SK-N-SH (cell line): ENCODE data around the gene PRCC. TPM values are rescaled to one million over a fixed set of nuclear protein-coding genes. Genes with fewer than 3 reads are reported as not detected.

Source experiments
- CTCF ChIA-PET: fragments of 300-600, 350-600 bp; formaldehyde crosslinking; extraction: SDS; loops from one replicate; lab custom pipeline; 2021; lab: Yijun Ruan, JAX
- POLR2A ChIA-PET: fragments of 350-600 bp; sonication (Branson Sonifier 250); formaldehyde crosslinking; extraction: SDS; loops from one replicate; lab custom pipeline; 2020; ENCODE audit warnings: antibody characterized with exemption, inconsistent platforms; lab: Yijun Ruan, JAX
- DNase-seq: peaks from one replicate; pipeline ENCODE4 v3.0.0; 2012
- H2AFZ ChIP-seq: fragments of 200-600 bp; sonication (generic); 2 replicates; pipeline ENCODE4 v1.8.1; 2016; ENCODE audit warnings: antibody characterized with exemption, mild to moderate bottlenecking, low read depth
- H3F3A ChIP-seq: fragments of 200-600 bp; sonication (generic); replicated peaks from 2 replicates; pipeline ENCODE3; 2016; ENCODE audit warnings: antibody characterized with exemption, mild to moderate bottlenecking; ENCODE audit not compliant: insufficient read depth
- H3K27ac ChIP-seq, 2 experiments: fragments of 200-500 bp in 1 of 2; fragments of 200-600 bp in 1 of 2; sonication (Bioruptor generic) in 1 of 2; sonication (generic), shearing (Covaris generic) in 1 of 2; 2 replicates each; pipeline versions ENCODE4 v1.5.1 to v1.6.1; 2014 to 2016; ENCODE audit warnings: low read depth in 2 of 2, inconsistent platforms in 1 of 2, low read length in 1 of 2, mild to moderate bottlenecking in 1 of 2, mixed read lengths in 1 of 2
- H3K27me3 ChIP-seq: fragments of 200-600 bp; sonication (generic), shearing (Covaris generic); 2 replicates; pipeline ENCODE4 v1.6.1; 2016; ENCODE audit warnings: mixed run types; ENCODE audit not compliant: insufficient read depth
- H3K36me3 ChIP-seq, 2 experiments: fragments of 200-500 bp in 1 of 2; fragments of 200-600 bp in 1 of 2; sonication (Bioruptor generic) in 1 of 2; sonication (generic) in 1 of 2; replicated peaks in 1 of 2; 2 replicates each; pipeline versions ENCODE3 to v1.5.1; 2014 to 2016; ENCODE audit warnings: low read length in 1 of 2, mild to moderate bottlenecking in 1 of 2; ENCODE audit not compliant: insufficient read depth in 2 of 2, control insufficient read depth in 1 of 2
- H3K4me1 ChIP-seq, 2 experiments: fragments of 200-500 bp in 1 of 2; fragments of 200-600 bp in 1 of 2; sonication (Bioruptor generic) in 1 of 2; sonication (generic), shearing (Covaris generic) in 1 of 2; 2 replicates each; pipeline versions ENCODE4 v1.5.1 to v1.6.1; 2014 to 2016; ENCODE audit warnings: low read depth in 1 of 2, low read length in 1 of 2, mixed run types in 1 of 2; ENCODE audit not compliant: insufficient read depth in 2 of 2, control insufficient read depth in 1 of 2
- H3K4me2 ChIP-seq: fragments of 200-600 bp; sonication (generic), shearing (Covaris generic); 2 replicates; pipeline ENCODE4 v1.6.1; 2017; ENCODE audit warnings: mixed run types
- H3K4me3 ChIP-seq, 2 experiments: fragments of 200-500 bp in 1 of 2; fragments of 200-600 bp in 1 of 2; sonication (Bioruptor generic) in 1 of 2; sonication (generic), shearing (Covaris generic) in 1 of 2; 2 replicates each; pipeline versions ENCODE4 v1.5.1 to v1.8.1; 2014 to 2016; ENCODE audit warnings: low read depth in 2 of 2, inconsistent platforms in 1 of 2, low read length in 1 of 2, mild to moderate bottlenecking in 1 of 2, mixed read lengths in 1 of 2, moderate library complexity in 1 of 2
- H3K79me2 ChIP-seq: fragments of 200-600 bp; sonication (generic); 2 replicates; pipeline ENCODE4 v1.8.1; 2017; ENCODE audit warnings: mild to moderate bottlenecking; ENCODE audit not compliant: insufficient read depth
- H3K9ac ChIP-seq: fragments of 200-600 bp; sonication (generic); 2 replicates; pipeline ENCODE4 v1.6.1; 2017; ENCODE audit warnings: mixed run types
- H3K9me2 ChIP-seq: fragments of 200-600 bp; sonication (generic); 2 replicates; pipeline ENCODE4 v1.6.1; 2017; ENCODE audit warnings: mixed run types
- H3K9me3 ChIP-seq: fragments of 200-600 bp; sonication (generic); 2 replicates; pipeline ENCODE4 v1.6.1; 2017; ENCODE audit warnings: mixed run types, mild to moderate bottlenecking, moderate library complexity
- H4K20me1 ChIP-seq: fragments of 200-600 bp; sonication (generic); 2 replicates; pipeline ENCODE4 v1.6.1; 2017; ENCODE audit warnings: mild to moderate bottlenecking, mixed run types; ENCODE audit not compliant: insufficient read depth
- CHD2 ChIP-seq: fragments of 150-350 bp; IDR thresholded peaks from 2 replicates; pipeline ENCODE4 v1.6.1; 2018; ENCODE audit warnings: low read length; ENCODE audit not compliant: partially characterized antibody
- ELF1 ChIP-seq: IDR thresholded peaks from 2 replicates; pipeline ENCODE4 v1.4.0; 2012
- EZH2phosphoT487 ChIP-seq: fragments of 200-600 bp; sonication (generic); IDR thresholded peaks from 2 replicates; pipeline ENCODE4 v1.6.1; 2017; ENCODE audit warnings: low read depth, mixed run types, mild to moderate bottlenecking, antibody characterized with exemption, moderate library complexity, borderline replicate concordance
- FOSL2 ChIP-seq: IDR thresholded peaks from 2 replicates; pipeline ENCODE4 v1.4.0; 2012; ENCODE audit warnings: low read depth, mild to moderate bottlenecking, moderate library complexity, borderline replicate concordance
- FOXJ3 ChIP-seq: sonication (generic); formaldehyde crosslinking; IDR thresholded peaks from 2 replicates; pipeline ENCODE4 v1.5.1; 2020; ENCODE audit warnings: mild to moderate bottlenecking, missing genetic modification reagents
- FOXM1 ChIP-seq: IDR thresholded peaks from 2 replicates; pipeline ENCODE4 v1.4.0; 2012; ENCODE audit warnings: low read depth, mild to moderate bottlenecking
- GABPA ChIP-seq: IDR thresholded peaks from 2 replicates; pipeline ENCODE4 v1.4.0; 2012; ENCODE audit warnings: low read depth, mild to moderate bottlenecking
- IRF3 ChIP-seq: fragments of 150-350 bp; IDR thresholded peaks from 2 replicates; pipeline ENCODE4 v1.6.1; 2016; ENCODE audit warnings: mild to moderate bottlenecking, low read depth, low read length
- MAX ChIP-seq: IDR thresholded peaks from 2 replicates; pipeline ENCODE4 v1.4.0; 2012; ENCODE audit warnings: low read depth
- MEF2A ChIP-seq: IDR thresholded peaks from 2 replicates; pipeline ENCODE4 v1.4.0; 2012; ENCODE audit warnings: low read depth, borderline replicate concordance
- MXI1 ChIP-seq: IDR thresholded peaks from 2 replicates; pipeline ENCODE4 v1.6.1; 2012; ENCODE audit warnings: mild to moderate bottlenecking, low read depth, low read length, improper control_type of control experiment
- POLR2AphosphoS5 ChIP-seq: IDR thresholded peaks from 2 replicates; pipeline ENCODE4 v1.6.1; 2012; ENCODE audit warnings: low read depth, low read length
- RCOR1 ChIP-seq: fragments of 150-350 bp; IDR thresholded peaks from 2 replicates; pipeline ENCODE4 v1.6.1; 2017; ENCODE audit warnings: antibody characterized with exemption, low read length
- RFX5 ChIP-seq: IDR thresholded peaks from 2 replicates; pipeline ENCODE4 v1.6.1; 2012; ENCODE audit warnings: mild to moderate bottlenecking, improper control_type of control experiment, low read length
- SIN3A ChIP-seq: IDR thresholded peaks from 2 replicates; pipeline ENCODE4 v1.6.1; 2012; ENCODE audit warnings: low read depth, mild to moderate bottlenecking, low read length, moderate library complexity, borderline replicate concordance
- TCF12 ChIP-seq: IDR thresholded peaks from 2 replicates; pipeline ENCODE4 v1.4.0; 2012
- TEAD4 ChIP-seq: IDR thresholded peaks from 2 replicates; pipeline ENCODE4 v1.4.0; 2012; ENCODE audit warnings: mild to moderate bottlenecking, borderline replicate concordance; ENCODE audit not compliant: insufficient read depth
- USF2 ChIP-seq: fragments of 150-350 bp; IDR thresholded peaks from 2 replicates; pipeline ENCODE4 v1.6.1; 2017; ENCODE audit warnings: antibody characterized with exemption, low read length, low read depth, borderline replicate concordance
- YY1 ChIP-seq: IDR thresholded peaks from 2 replicates; pipeline ENCODE4 v1.4.0; 2012; ENCODE audit warnings: low read depth, mild to moderate bottlenecking
- WGBS: methylation state at CpG from one replicate; pipeline ENCODE4 v1.1.6; 2017; ENCODE audit warnings: low lambda C conversion rate; 5-methylcytosine and 5-hydroxymethylcytosine counted together
- polyA plus RNA-seq, 3 experiments: library from polyadenylated mRNA; depleted of rRNA; stranded (reverse); fragments of >200 nt; gene quantifications; 2 replicates each; pipeline ENCODE4 v1.2.3, GENCODE V29; 2012
- TF ChIP-seq, protein P1 (sequence below): IDR thresholded peaks from 2 replicates; pipeline ENCODE4; 2012
- TF ChIP-seq, protein P2 (sequence below): IDR thresholded peaks from 2 replicates; pipeline ENCODE4 v1.4.0; 2012; ENCODE audit warnings: low read depth, borderline replicate concordance
- TF ChIP-seq, protein P3 (sequence below): fragments of 200-600 bp; sonication (generic); IDR thresholded peaks from 2 replicates; pipeline ENCODE4 v1.6.1; 2017; ENCODE audit warnings: antibody characterized with exemption, mild to moderate bottlenecking, moderate library complexity
- TF ChIP-seq, protein P4 (sequence below): IDR thresholded peaks from 2 replicates; pipeline ENCODE4 v1.4.0; 2012; ENCODE audit warnings: low read depth, borderline replicate concordance

Gene PRCC
- polyA plus RNA-seq, 1 of the 3 experiments (the other 2 are of a cell fraction) = 39.2 TPM

DNA sequence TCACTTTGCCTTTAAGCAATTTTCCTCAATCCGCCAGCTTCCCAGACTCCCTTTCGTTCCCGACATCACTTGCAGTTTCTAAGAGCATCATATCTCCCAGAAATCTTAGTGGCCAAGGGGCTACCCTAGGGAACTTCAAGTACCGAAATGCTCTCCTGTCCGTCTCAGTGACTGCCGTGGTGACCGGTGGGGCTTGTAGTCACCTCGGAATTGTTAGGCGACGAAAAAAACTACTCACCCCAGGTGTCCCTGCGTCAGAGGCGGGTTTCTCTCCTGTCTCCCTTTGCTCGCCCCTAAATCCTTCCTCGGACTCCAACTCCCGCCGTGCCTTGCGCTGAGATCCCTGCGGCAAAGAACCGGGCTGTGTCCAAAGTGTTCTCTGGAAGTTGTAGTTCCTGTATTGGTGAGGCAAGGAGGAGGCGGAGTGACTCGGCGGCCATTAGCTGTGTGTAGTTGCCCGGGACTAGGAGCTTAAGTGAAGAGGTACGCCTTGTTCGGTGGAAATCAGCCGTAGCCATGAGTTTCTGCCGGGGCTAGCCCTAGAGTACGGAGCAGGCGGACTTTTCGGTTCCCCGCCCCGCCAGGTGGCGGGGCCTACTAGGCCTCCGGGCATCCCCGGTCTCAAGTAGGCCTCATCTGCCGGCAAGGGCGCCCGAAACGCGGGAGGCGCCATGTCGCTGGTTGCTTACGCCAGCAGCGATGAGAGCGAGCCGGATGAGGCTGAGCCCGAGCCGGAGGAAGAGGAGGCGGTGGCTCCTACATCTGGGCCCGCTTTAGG, at the start of gene PRCC (continued):
- peak; percentile 71 for TF ChIP-seq MAX
- no peak for TF ChIP-seq FOSL2
- peak; percentile 95 for TF ChIP-seq YY1
- TF ChIP-seq MXI1 = 0 out of 2 replicates have a peak, but pooled peaks have one; percentile 9
- TF ChIP-seq FOXJ3 (CRISPR knock-in tag) = no peak
- no peak for TF ChIP-seq MEF2A
- TF ChIP-seq, protein P1, sequence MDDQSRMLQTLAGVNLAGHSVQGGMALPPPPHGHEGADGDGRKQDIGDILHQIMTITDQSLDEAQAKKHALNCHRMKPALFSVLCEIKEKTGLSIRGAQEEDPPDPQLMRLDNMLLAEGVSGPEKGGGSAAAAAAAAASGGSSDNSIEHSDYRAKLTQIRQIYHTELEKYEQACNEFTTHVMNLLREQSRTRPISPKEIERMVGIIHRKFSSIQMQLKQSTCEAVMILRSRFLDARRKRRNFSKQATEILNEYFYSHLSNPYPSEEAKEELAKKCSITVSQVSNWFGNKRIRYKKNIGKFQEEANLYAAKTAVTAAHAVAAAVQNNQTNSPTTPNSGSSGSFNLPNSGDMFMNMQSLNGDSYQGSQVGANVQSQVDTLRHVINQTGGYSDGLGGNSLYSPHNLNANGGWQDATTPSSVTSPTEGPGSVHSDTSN = peak; percentile 64
- TF ChIP-seq EZH2phosphoT487 = no peak
- TF ChIP-seq, protein P2, sequence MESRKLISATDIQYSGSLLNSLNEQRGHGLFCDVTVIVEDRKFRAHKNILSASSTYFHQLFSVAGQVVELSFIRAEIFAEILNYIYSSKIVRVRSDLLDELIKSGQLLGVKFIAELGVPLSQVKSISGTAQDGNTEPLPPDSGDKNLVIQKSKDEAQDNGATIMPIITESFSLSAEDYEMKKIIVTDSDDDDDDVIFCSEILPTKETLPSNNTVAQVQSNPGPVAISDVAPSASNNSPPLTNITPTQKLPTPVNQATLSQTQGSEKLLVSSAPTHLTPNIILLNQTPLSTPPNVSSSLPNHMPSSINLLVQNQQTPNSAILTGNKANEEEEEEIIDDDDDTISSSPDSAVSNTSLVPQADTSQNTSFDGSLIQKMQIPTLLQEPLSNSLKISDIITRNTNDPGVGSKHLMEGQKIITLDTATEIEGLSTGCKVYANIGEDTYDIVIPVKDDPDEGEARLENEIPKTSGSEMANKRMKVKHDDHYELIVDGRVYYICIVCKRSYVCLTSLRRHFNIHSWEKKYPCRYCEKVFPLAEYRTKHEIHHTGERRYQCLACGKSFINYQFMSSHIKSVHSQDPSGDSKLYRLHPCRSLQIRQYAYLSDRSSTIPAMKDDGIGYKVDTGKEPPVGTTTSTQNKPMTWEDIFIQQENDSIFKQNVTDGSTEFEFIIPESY = 0 out of 2 replicates have a peak, but pooled peaks have one; percentile 46
- peak; percentile 40; the same call in 1 of the 2 replicates for TF ChIP-seq TCF12

- no peak overlapping the region for H3K9ac ChIP-seq
- ChIA-PET POLR2A (interaction anchor here (0.8 to 1.7 kb wide), 3 partner anchors 10 to 32 kb away, joined by 3 to 8 read pairs (median 7); no protein-coding TSS in a partner anchor), CTCF (interaction anchor here (0.9 to 38.0 kb wide), 5 partner anchors 26 to 139 kb away, joined by 3 to 2702 read pairs (median 5); partner anchors contain the start of genes CRABP2, NES and NTRK1)
- peak overlapping the region in 1 of 2 experiments; percentile 24; a peak in 2 of 4 replicates for H3K27ac ChIP-seq
- H2AFZ ChIP-seq = no peak overlapping the region
- H3K27me3 ChIP-seq = no peaks in the 10 kb centered on the region
- no peak for DNase-seq
- peaks cover 37 to 42% of the 10 kb centered on the region in 2 experiments for H3K36me3 ChIP-seq
- H3K4me1 ChIP-seq = peaks cover 17 to 30% of the 10 kb centered on the region in 2 experiments
- WGBS = no CpG with 5 or more reads among the region's 2 CpGs
- H3K9me3 ChIP-seq = no peaks in the 10 kb centered on the region
- H3K79me2 ChIP-seq = peaks cover 74% of the 10 kb centered on the region
- peaks cover 32% of the 10 kb centered on the region for H4K20me1 ChIP-seq
- no peak overlapping the region for H3K4me3 ChIP-seq
- no peak overlapping the region for H3K4me2 ChIP-seq
- H3K9me2 ChIP-seq = no peaks in the 10 kb centered on the region
- H3F3A ChIP-seq = peaks cover 8% of the 10 kb centered on the region
- no peak for TF ChIP-seq ELF1
- TF ChIP-seq, protein P3, sequence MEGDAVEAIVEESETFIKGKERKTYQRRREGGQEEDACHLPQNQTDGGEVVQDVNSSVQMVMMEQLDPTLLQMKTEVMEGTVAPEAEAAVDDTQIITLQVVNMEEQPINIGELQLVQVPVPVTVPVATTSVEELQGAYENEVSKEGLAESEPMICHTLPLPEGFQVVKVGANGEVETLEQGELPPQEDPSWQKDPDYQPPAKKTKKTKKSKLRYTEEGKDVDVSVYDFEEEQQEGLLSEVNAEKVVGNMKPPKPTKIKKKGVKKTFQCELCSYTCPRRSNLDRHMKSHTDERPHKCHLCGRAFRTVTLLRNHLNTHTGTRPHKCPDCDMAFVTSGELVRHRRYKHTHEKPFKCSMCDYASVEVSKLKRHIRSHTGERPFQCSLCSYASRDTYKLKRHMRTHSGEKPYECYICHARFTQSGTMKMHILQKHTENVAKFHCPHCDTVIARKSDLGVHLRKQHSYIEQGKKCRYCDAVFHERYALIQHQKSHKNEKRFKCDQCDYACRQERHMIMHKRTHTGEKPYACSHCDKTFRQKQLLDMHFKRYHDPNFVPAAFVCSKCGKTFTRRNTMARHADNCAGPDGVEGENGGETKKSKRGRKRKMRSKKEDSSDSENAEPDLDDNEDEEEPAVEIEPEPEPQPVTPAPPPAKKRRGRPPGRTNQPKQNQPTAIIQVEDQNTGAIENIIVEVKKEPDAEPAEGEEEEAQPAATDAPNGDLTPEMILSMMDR = no peak
- TF ChIP-seq IRF3 = no peak
- TF ChIP-seq MEF2A = no peak
- no peak for TF ChIP-seq RFX5
- TF ChIP-seq USF2 = no peak
- no peak for TF ChIP-seq YY1
- TF ChIP-seq FOXM1 = no peak
- TF ChIP-seq POLR2AphosphoS5 = no peak
- no peak for TF ChIP-seq RCOR1
- TF ChIP-seq FOSL2 = no peak
- no peak for TF ChIP-seq GABPA
- TF ChIP-seq, protein P4, sequence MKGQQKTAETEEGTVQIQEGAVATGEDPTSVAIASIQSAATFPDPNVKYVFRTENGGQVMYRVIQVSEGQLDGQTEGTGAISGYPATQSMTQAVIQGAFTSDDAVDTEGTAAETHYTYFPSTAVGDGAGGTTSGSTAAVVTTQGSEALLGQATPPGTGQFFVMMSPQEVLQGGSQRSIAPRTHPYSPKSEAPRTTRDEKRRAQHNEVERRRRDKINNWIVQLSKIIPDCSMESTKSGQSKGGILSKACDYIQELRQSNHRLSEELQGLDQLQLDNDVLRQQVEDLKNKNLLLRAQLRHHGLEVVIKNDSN = no peak
- no peak for TF ChIP-seq CHD2
- no peak for TF ChIP-seq TEAD4
- no peak for TF ChIP-seq SIN3A
Observed at GRCh38 chr1:156721131-156721530, 46.2 kb upstream of the PRCC start.
